GM23338 (cell line): ENCODE data around the gene LRRN1. TPM values are rescaled to one million over a fixed set of nuclear protein-coding genes. Genes with fewer than 3 reads are reported as not detected.

Source experiments
- ATAC-seq: fragments of 200-7000 bp; cut with Tn5 transposase; 3 replicates; pipeline ENCODE4 v1.9.1; 2020
- DNase-seq: peaks from one replicate; pipeline ENCODE4 v3.0.0-alpha.2; 2015; ENCODE audit warnings: low spot score
- H2AFZ ChIP-seq: fragments of 200-600 bp; sonication (generic); 2 replicates; pipeline ENCODE4 v1.8.0; 2016; ENCODE audit warnings: antibody characterized with exemption, mild to moderate bottlenecking, moderate library complexity
- H3F3A ChIP-seq: fragments of 200-600 bp; sonication (generic); replicated peaks from 2 replicates; pipeline ENCODE4 v1.8.0; 2017; ENCODE audit warnings: antibody characterized with exemption, mixed run types, low read depth
- H3K27ac ChIP-seq: fragments of 200-600 bp; sonication (generic); 2 replicates; pipeline ENCODE4 v1.6.1; 2016; ENCODE audit warnings: low read depth
- H3K27me3 ChIP-seq: fragments of 200-600 bp; sonication (generic); 2 replicates; pipeline ENCODE4 v1.8.0; 2016; ENCODE audit warnings: mild to moderate bottlenecking, mixed run types, moderate library complexity; ENCODE audit not compliant: insufficient read depth
- H3K36me3 ChIP-seq: fragments of 200-600 bp; sonication (generic); 2 replicates; pipeline ENCODE4 v1.8.0; 2016; ENCODE audit warnings: mild to moderate bottlenecking; ENCODE audit not compliant: insufficient read depth
- H3K4me1 ChIP-seq: fragments of 200-600 bp; sonication (generic); 2 replicates; pipeline ENCODE4 v1.8.0; 2016; ENCODE audit warnings: mild to moderate bottlenecking, moderate library complexity; ENCODE audit not compliant: insufficient read depth
- H3K4me2 ChIP-seq: fragments of 200-600 bp; sonication (generic); 2 replicates; pipeline ENCODE4 v1.7.1; 2017; ENCODE audit warnings: mixed run types
- H3K4me3 ChIP-seq: fragments of 200-600 bp; sonication (generic); 2 replicates; pipeline ENCODE4 v1.6.1; 2016; ENCODE audit warnings: mixed run types
- H3K79me2 ChIP-seq: fragments of 200-600 bp; sonication (generic); replicated peaks from 2 replicates; pipeline ENCODE4 v1.8.0; 2017; ENCODE audit warnings: mild to moderate bottlenecking; ENCODE audit not compliant: insufficient read depth
- H3K9me2 ChIP-seq: fragments of 200-600 bp; sonication (generic); 2 replicates; pipeline ENCODE4 v1.8.0; 2017; ENCODE audit not compliant: insufficient read depth
- H4K20me1 ChIP-seq: fragments of 200-600 bp; sonication (generic); replicated peaks from 2 replicates; pipeline ENCODE4 v1.8.0; 2017; ENCODE audit warnings: mild to moderate bottlenecking; ENCODE audit not compliant: insufficient read depth
- H3K27ac Mint-ChIP-seq: 2 replicates; pipeline ENCODE4 v1.8.0; 2020; ENCODE audit warnings: inconsistent platforms, mild to moderate bottlenecking, moderate library complexity, mixed read lengths
- H3K27me3 Mint-ChIP-seq: 3 replicates; pipeline ENCODE4 v1.8.0; 2022; ENCODE audit warnings: low read depth, mild to moderate bottlenecking, moderate library complexity, mixed read lengths, inconsistent platforms; ENCODE audit not compliant: insufficient read depth, poor library complexity
- H3K36me3 Mint-ChIP-seq: 3 replicates; pipeline ENCODE4 v1.8.0; 2021; ENCODE audit warnings: low read depth, mild to moderate bottlenecking, inconsistent platforms, moderate library complexity, mixed read lengths
- H3K4me1 Mint-ChIP-seq: 3 replicates; pipeline ENCODE4 v1.8.0; 2020; ENCODE audit warnings: mild to moderate bottlenecking, inconsistent platforms, mixed read lengths
- H3K4me3 Mint-ChIP-seq: 3 replicates; pipeline ENCODE4 v1.8.0; 2021; ENCODE audit warnings: moderate library complexity, mild to moderate bottlenecking, inconsistent platforms, mixed read lengths
- H3K9me3 Mint-ChIP-seq: 3 replicates; pipeline ENCODE4 v1.8.0; 2020; ENCODE audit warnings: moderate library complexity, mild to moderate bottlenecking, inconsistent platforms, mixed read lengths
- CREB1 ChIP-seq: fragments of 250-450 bp; sonication (Bioruptor Pico); IDR thresholded peaks from 2 replicates; pipeline ENCODE4 v1.5.0; 2020; ENCODE audit warnings: low read depth, mild to moderate bottlenecking, moderate library complexity
- ETS1 ChIP-seq: IDR thresholded peaks from 2 replicates; pipeline ENCODE4 v1.6.1; 2016; ENCODE audit warnings: antibody characterized with exemption
- EZH2 ChIP-seq: fragments of 200-600 bp; sonication (generic); IDR thresholded peaks from one replicate; pipeline ENCODE4 v1.8.0; 2017; ENCODE audit warnings: antibody characterized with exemption, mild to moderate bottlenecking, low read depth; ENCODE audit not compliant: unreplicated experiment
- EZH2phosphoT487 ChIP-seq: fragments of 200-600 bp; sonication (generic); IDR thresholded peaks from one replicate; pipeline ENCODE4 v1.8.1; 2018; ENCODE audit warnings: antibody characterized with exemption; ENCODE audit not compliant: unreplicated experiment
- JUNB ChIP-seq: IDR thresholded peaks from one replicate; pipeline ENCODE4 v1.6.1; 2016; ENCODE audit warnings: antibody characterized with exemption; ENCODE audit not compliant: unreplicated experiment
- NANOG ChIP-seq: IDR thresholded peaks from 2 replicates; pipeline ENCODE4 v1.6.1; 2016; ENCODE audit warnings: antibody characterized with exemption, borderline replicate concordance
- POLR2AphosphoS5 ChIP-seq: IDR thresholded peaks from 2 replicates; pipeline ENCODE4 v1.6.1; 2016; ENCODE audit warnings: antibody characterized with exemption, low read depth
- REST ChIP-seq: IDR thresholded peaks from one replicate; pipeline ENCODE4 v1.6.1; 2018; ENCODE audit warnings: antibody characterized with exemption; ENCODE audit not compliant: unreplicated experiment
- ZNF114 ChIP-seq: fragments of 250-450 bp; sonication (Bioruptor Pico); IDR thresholded peaks from 2 replicates; pipeline ENCODE4 v1.5.0; 2020; ENCODE audit warnings: mild to moderate bottlenecking, moderate library complexity
- ZNF331 ChIP-seq: fragments of 250-450 bp; sonication (Bioruptor Pico); IDR thresholded peaks from 2 replicates; pipeline ENCODE4 v1.5.0; 2020; ENCODE audit warnings: low read depth, mild to moderate bottlenecking, moderate library complexity
- polyA plus RNA-seq: library from polyadenylated mRNA; unstranded; fragments of >200 nt; fragmentation: Nextera tagmentation; extraction: Ambion mirVana; gene quantifications from 2 replicates; pipeline ENCODE4 v1.2.1, GENCODE V29; 2016
- total RNA-seq: library from RNA; depleted of rRNA; stranded (reverse); fragments of >200 nt; shearing (Covaris generic); gene quantifications from 2 replicates; pipeline ENCODE4 v1.2.3, GENCODE V29; 2014
- TF ChIP-seq, protein P1 (sequence below): fragments of 250-450 bp; sonication (Bioruptor Pico); IDR thresholded peaks from 2 replicates; pipeline ENCODE4 v1.5.0; 2020; ENCODE audit warnings: mild to moderate bottlenecking, moderate library complexity

The LRRN1 gene
- total and polyA plus RNA-seq, 2 experiments from 2014 or later, result 85.7 to 172 TPM

DNA sequence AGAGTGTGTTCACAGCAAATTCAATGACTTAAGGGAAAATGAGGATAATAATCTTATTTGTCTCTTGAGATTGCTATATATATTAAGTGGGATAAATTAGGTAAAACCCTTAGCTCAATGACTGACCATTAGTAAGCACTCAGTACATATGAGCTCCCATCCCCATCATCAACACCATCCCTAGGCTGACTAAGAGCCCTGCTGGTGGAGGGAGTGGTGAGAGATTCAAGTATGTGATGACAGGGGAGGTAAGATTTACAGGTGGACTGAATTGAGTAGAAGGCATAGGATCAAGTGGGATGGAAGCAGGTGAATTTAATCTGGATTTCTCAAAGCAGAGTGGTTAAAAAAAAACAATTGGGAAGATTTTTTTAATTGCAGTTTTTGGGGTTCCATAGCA lies 21.0 kb upstream of the LRRN1 start:
- ATAC-seq, result no peak
- Histone ChIP-seq H3K4me1 (no peaks in the 10 kb centered on the region), H3K27me3 (no peaks in the 10 kb centered on the region), H3F3A (no peaks in the 10 kb centered on the region), H3K4me2 (no peak overlapping the region), H4K20me1 (no peaks in the 10 kb centered on the region), H2AFZ (no peak overlapping the region), H3K79me2 (no peaks in the 10 kb centered on the region), H3K4me3 (no peak overlapping the region), H3K27ac (no peak overlapping the region), H3K36me3 (no peaks in the 10 kb centered on the region), H3K9me2 (0 out of 2 replicates have a peak, but pooled peaks cover 8% of the 10 kb centered on the region)
- DNase-seq, result no peak
- Mint-ChIP-seq H3K9me3 (peaks cover 84% of the 10 kb centered on the region), H3K36me3 (peaks cover 12% of the 10 kb centered on the region), H3K27ac (no peak overlapping the region), H3K27me3 (peaks cover 3% of the 10 kb centered on the region), H3K4me3 (no peak overlapping the region), H3K4me1 (no peaks in the 10 kb centered on the region)
- no peak for TF ChIP-seq ZNF331 (CRISPR knock-in tag)
- no peak for TF ChIP-seq ZNF114 (CRISPR knock-in tag)

DNA sequence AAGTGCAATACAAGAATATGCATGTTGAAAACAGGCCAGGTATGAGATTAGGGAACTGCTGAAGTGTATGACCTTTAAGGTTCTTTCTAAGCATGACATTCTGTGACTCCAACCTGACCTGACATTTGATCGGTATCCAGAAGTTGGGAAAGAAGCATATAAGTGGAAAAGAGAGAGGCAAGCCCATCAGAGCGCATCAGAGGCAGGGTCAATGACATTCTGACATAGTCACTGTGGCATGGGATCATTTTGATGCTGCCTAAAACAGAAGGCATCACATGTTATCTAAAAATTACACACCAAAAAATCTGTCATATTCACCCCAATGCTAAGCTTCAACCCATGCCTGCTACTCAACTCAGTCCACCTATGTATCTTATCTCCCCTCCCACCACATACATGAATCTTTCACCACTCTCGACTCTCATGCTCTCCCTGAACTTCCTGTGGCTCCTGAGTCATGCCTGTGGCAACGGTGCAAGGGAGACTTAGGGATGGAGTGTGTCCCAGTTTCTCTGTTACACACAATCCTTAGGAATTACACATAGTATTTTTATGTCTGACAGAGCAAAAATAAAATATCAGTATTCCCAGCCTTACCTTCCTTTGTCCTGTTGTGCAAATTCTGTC lies 20.5 kb upstream of the LRRN1 start:
- Mint-ChIP-seq H3K27me3 (peaks cover 3% of the 10 kb centered on the region), H3K27ac (no peak overlapping the region), H3K9me3 (peaks cover 86% of the 10 kb centered on the region), H3K4me1 (no peaks in the 10 kb centered on the region), H3K36me3 (peaks cover 11% of the 10 kb centered on the region), H3K4me3 (no peak overlapping the region)
- ATAC-seq, result no peak
- H3K27me3 ChIP-seq, result no peaks in the 10 kb centered on the region
- no peaks in the 10 kb centered on the region for H3K4me1 ChIP-seq
- H2AFZ ChIP-seq, result no peak overlapping the region
- H3K9me2 ChIP-seq, result 0 out of 2 replicates have a peak, but pooled peaks cover 8% of the 10 kb centered on the region
- DNase-seq, result no peak
- H3K4me3 ChIP-seq, result no peak overlapping the region
- H3F3A ChIP-seq, result no peaks in the 10 kb centered on the region
- no peak overlapping the region for H3K27ac ChIP-seq
- no peaks in the 10 kb centered on the region for H3K36me3 ChIP-seq
- no peaks in the 10 kb centered on the region for H4K20me1 ChIP-seq
- H3K79me2 ChIP-seq, result no peaks in the 10 kb centered on the region
- H3K4me2 ChIP-seq, result no peak overlapping the region
- TF ChIP-seq, protein P1, sequence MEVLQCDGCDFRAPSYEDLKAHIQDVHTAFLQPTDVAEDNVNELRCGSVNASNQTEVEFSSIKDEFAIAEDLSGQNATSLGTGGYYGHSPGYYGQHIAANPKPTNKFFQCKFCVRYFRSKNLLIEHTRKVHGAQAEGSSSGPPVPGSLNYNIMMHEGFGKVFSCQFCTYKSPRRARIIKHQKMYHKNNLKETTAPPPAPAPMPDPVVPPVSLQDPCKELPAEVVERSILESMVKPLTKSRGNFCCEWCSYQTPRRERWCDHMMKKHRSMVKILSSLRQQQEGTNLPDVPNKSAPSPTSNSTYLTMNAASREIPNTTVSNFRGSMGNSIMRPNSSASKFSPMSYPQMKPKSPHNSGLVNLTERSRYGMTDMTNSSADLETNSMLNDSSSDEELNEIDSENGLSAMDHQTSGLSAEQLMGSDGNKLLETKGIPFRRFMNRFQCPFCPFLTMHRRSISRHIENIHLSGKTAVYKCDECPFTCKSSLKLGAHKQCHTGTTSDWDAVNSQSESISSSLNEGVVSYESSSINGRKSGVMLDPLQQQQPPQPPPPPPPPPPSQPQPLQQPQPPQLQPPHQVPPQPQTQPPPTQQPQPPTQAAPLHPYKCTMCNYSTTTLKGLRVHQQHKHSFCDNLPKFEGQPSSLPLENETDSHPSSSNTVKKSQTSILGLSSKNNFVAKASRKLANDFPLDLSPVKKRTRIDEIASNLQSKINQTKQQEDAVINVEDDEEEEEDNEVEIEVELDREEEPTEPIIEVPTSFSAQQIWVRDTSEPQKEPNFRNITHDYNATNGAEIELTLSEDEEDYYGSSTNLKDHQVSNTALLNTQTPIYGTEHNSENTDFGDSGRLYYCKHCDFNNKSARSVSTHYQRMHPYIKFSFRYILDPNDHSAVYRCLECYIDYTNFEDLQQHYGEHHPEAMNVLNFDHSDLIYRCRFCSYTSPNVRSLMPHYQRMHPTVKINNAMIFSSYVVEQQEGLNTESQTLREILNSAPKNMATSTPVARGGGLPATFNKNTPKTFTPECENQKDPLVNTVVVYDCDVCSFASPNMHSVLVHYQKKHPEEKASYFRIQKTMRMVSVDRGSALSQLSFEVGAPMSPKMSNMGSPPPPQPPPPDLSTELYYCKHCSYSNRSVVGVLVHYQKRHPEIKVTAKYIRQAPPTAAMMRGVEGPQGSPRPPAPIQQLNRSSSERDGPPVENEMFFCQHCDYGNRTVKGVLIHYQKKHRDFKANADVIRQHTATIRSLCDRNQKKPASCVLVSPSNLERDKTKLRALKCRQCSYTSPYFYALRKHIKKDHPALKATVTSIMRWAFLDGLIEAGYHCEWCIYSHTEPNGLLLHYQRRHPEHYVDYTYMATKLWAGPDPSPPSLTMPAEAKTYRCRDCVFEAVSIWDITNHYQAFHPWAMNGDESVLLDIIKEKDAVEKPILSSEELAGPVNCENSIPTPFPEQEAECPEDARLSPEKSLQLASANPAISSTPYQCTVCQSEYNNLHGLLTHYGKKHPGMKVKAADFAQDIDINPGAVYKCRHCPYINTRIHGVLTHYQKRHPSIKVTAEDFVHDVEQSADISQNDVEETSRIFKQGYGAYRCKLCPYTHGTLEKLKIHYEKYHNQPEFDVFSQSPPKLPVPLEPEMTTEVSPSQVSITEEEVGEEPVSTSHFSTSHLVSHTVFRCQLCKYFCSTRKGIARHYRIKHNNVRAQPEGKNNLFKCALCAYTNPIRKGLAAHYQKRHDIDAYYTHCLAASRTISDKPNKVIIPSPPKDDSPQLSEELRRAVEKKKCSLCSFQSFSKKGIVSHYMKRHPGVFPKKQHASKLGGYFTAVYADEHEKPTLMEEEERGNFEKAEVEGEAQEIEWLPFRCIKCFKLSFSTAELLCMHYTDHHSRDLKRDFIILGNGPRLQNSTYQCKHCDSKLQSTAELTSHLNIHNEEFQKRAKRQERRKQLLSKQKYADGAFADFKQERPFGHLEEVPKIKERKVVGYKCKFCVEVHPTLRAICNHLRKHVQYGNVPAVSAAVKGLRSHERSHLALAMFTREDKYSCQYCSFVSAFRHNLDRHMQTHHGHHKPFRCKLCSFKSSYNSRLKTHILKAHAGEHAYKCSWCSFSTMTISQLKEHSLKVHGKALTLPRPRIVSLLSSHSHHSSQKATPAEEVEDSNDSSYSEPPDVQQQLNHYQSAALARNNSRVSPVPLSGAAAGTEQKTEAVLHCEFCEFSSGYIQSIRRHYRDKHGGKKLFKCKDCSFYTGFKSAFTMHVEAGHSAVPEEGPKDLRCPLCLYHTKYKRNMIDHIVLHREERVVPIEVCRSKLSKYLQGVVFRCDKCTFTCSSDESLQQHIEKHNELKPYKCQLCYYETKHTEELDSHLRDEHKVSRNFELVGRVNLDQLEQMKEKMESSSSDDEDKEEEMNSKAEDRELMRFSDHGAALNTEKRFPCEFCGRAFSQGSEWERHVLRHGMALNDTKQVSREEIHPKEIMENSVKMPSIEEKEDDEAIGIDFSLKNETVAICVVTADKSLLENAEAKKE (CRISPR knock-in tag), result no peak
- no peak for TF ChIP-seq ZNF114 (CRISPR knock-in tag)
- no peak for TF ChIP-seq POLR2AphosphoS5
- TF ChIP-seq ETS1, result no peak
- no peak for TF ChIP-seq CREB1 (CRISPR knock-in tag)
- TF ChIP-seq JUNB, result no peak
- TF ChIP-seq REST, result no peak
- TF ChIP-seq EZH2, result no peak
- TF ChIP-seq EZH2phosphoT487, result no peak
- TF ChIP-seq NANOG, result no peak
- no peak for TF ChIP-seq ZNF331 (CRISPR knock-in tag)
